Measurements from ENCODE around the gene HLA-DMB. TPM values are rescaled to one million over a fixed set of nuclear protein-coding genes. Genes with fewer than 3 reads are reported as not detected.
A peak's percentile ranks its signal among the peaks of the same experiment; 100 is the strongest.

The HLA-DMB gene
- total RNA-seq, 1 experiment from 2014 or later = 35.9 TPM

DNA sequence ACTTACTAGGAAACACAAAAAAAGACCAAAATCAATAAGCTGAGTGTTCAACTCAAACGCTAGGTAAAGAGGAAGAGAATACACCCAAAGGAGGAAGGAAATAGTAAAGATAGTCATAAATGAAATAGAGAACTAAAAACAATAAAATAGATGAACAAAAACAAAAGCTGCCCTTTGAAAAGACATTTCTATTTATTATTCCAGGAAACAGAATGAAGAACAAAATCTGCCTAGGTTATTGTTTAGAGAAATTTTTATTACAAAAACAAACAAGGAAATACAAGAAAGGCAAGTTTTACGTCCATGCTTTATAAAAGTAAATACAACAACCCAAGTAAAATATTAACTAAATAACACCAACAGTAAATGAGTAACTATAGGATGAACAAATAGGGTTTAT is 20.1 kb downstream of the HLA-DMB start:
- BruUV-seq (replicated peaks) = no TSS peak
- CTCF ChIA-PET = interaction anchor here (0.8 to 1.6 kb wide), 3 partner anchors 12 to 64 kb away, joined by 3 to 7 read pairs (median 6); no protein-coding TSS in a partner anchor
- TF ChIP-seq, protein P1, sequence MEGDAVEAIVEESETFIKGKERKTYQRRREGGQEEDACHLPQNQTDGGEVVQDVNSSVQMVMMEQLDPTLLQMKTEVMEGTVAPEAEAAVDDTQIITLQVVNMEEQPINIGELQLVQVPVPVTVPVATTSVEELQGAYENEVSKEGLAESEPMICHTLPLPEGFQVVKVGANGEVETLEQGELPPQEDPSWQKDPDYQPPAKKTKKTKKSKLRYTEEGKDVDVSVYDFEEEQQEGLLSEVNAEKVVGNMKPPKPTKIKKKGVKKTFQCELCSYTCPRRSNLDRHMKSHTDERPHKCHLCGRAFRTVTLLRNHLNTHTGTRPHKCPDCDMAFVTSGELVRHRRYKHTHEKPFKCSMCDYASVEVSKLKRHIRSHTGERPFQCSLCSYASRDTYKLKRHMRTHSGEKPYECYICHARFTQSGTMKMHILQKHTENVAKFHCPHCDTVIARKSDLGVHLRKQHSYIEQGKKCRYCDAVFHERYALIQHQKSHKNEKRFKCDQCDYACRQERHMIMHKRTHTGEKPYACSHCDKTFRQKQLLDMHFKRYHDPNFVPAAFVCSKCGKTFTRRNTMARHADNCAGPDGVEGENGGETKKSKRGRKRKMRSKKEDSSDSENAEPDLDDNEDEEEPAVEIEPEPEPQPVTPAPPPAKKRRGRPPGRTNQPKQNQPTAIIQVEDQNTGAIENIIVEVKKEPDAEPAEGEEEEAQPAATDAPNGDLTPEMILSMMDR (IDR thresholded peaks at IDR 0.05; ENCODE audit: unreplicated experiment) = no peak
- peaks cover 32% of the 10 kb centered on the region for H3K4me1 Mint-ChIP-seq (ENCODE audit: low read depth, unreplicated experiment)
- DNase-seq = no peak
- H3K27me3 Mint-ChIP-seq (ENCODE audit: unreplicated experiment) = no peaks in the 10 kb centered on the region
- peak overlapping the region; percentile 87 for H3K27ac Mint-ChIP-seq (ENCODE audit: unreplicated experiment)
- no peaks in the 10 kb centered on the region for H3K36me3 Mint-ChIP-seq (ENCODE audit: insufficient read depth, unreplicated experiment)
- intact Hi-C loops (cut with micrococcal nuclease; ENCODE audit: unreplicated experiment) = no loop called here
- H3K4me3 Mint-ChIP-seq (ENCODE audit: low read depth, unreplicated experiment) = peak overlapping the region; percentile 36
- H3K9me3 Mint-ChIP-seq (ENCODE audit: low read depth, unreplicated experiment) = no peaks in the 10 kb centered on the region

DNA sequence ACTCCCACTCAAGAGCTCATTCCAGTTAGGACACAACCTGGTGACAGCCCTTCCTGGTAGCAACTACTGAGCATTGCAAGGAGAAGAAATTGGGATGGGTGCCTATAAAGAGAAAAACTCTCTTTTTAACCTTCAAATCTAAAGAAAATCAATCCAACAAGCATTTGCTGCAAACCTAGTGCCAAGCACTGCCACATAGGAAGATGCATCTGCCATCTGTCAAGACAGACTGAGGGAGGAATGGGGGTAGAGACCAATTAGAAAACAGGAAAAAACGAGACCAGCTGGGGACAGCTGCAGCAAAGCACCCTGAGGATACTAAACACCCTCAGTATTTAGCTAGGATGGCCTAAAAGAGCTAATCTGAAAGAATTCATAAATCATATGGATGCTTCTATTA is 27.9 kb downstream of the HLA-DMB start:
- no peak overlapping the region for H3K27ac Mint-ChIP-seq (ENCODE audit: unreplicated experiment)
- peaks cover 6% of the 10 kb centered on the region for H3K9me3 Mint-ChIP-seq (ENCODE audit: low read depth, unreplicated experiment)
- intact Hi-C loops (cut with micrococcal nuclease; ENCODE audit: unreplicated experiment) = no loop called here
- H3K4me1 Mint-ChIP-seq (ENCODE audit: low read depth, unreplicated experiment) = peaks cover 34% of the 10 kb centered on the region
- H3K36me3 Mint-ChIP-seq (ENCODE audit: insufficient read depth, unreplicated experiment) = no peaks in the 10 kb centered on the region
- H3K27me3 Mint-ChIP-seq (ENCODE audit: unreplicated experiment) = no peaks in the 10 kb centered on the region
- no TSS peak for BruUV-seq (replicated peaks)
- CTCF ChIA-PET = interaction anchor here (0.6 to 1.7 kb wide), 3 partner anchors 9 to 343 kb away, joined by 5 to 9 read pairs (median 6); no protein-coding TSS in a partner anchor
- TF ChIP-seq, protein P1 (IDR thresholded peaks at IDR 0.05; ENCODE audit: unreplicated experiment) = no peak
- no peak overlapping the region for H3K4me3 Mint-ChIP-seq (ENCODE audit: low read depth, unreplicated experiment)
- no peak for DNase-seq

DNA sequence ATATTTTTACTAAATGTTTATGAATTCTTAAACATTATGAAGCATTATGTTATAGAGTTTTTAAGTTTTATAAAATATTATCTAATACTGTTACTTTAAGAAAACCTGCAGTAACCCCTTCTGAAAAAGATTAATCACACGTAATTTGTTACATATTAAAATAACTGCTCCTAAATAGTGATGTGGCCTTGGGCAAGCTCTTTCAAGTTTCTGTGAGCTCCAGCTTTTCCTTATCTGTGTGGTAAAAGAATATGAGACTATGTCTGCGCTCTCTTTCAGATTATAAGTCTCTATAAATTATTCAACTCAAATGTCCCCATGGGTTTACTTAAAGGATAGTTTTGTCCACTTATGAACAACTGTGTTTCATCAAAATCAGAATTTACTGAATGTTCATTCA is 31.9 kb downstream of the HLA-DMB start:
- TF ChIP-seq, protein P1 (IDR thresholded peaks at IDR 0.05; ENCODE audit: unreplicated experiment) = no peak
- BruUV-seq (replicated peaks) = no TSS peak
- no peak for DNase-seq
- no peaks in the 10 kb centered on the region for H3K27me3 Mint-ChIP-seq (ENCODE audit: unreplicated experiment)
- H3K9me3 Mint-ChIP-seq (ENCODE audit: low read depth, unreplicated experiment) = peaks cover 6% of the 10 kb centered on the region
- H3K27ac Mint-ChIP-seq (ENCODE audit: unreplicated experiment) = peak overlapping the region; percentile 98
- peaks cover 59% of the 10 kb centered on the region for H3K4me1 Mint-ChIP-seq (ENCODE audit: low read depth, unreplicated experiment)
- H3K4me3 Mint-ChIP-seq (ENCODE audit: low read depth, unreplicated experiment) = peak overlapping the region; percentile 58
- peaks cover 10% of the 10 kb centered on the region for H3K36me3 Mint-ChIP-seq (ENCODE audit: insufficient read depth, unreplicated experiment)
- CTCF ChIA-PET = interaction anchor here (1.0 to 1.4 kb wide), 4 partner anchors 12 to 76 kb away, joined by 3 to 4 read pairs (median 4); no protein-coding TSS in a partner anchor
- intact Hi-C loops (cut with micrococcal nuclease; ENCODE audit: unreplicated experiment) = no loop called here

DNA sequence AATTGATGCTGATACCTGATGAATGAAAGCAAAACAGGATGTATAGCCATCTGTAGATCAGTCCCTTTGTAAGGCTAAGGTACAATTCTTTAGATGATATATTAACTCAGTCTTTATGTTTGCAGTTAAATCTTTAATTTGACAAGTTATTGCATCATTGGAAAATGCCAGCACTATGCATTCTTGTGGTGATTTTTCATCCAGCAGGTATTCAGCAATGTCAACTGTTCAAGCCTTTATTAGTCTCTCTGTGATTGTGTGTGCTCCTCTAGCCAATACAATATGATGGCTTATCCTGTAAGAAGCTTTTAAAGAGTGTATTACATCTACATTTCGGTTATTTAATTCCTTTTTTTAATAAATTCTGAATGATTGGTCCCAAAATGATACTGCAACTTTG is 34.3 kb downstream of the HLA-DMB start:
- BruUV-seq (replicated peaks) = no TSS peak
- H3K4me1 Mint-ChIP-seq (ENCODE audit: low read depth, unreplicated experiment) = peaks cover 68% of the 10 kb centered on the region
- H3K27ac Mint-ChIP-seq (ENCODE audit: unreplicated experiment) = peak overlapping the region; percentile 89
- H3K4me3 Mint-ChIP-seq (ENCODE audit: low read depth, unreplicated experiment) = no peak overlapping the region
- CTCF ChIA-PET = interaction anchor here (1.0 to 3.6 kb wide), 4 partner anchors 12 to 78 kb away, joined by 3 to 25 read pairs (median 16); partner anchors contain the start of gene HLA-DMB
- TF ChIP-seq, protein P1 (IDR thresholded peaks at IDR 0.05; ENCODE audit: unreplicated experiment) = no peak
- H3K27me3 Mint-ChIP-seq (ENCODE audit: unreplicated experiment) = no peaks in the 10 kb centered on the region
- H3K9me3 Mint-ChIP-seq (ENCODE audit: low read depth, unreplicated experiment) = peaks cover 4% of the 10 kb centered on the region
- intact Hi-C loops (cut with micrococcal nuclease; ENCODE audit: unreplicated experiment) = no loop called here
- DNase-seq = peak; percentile 34
- H3K36me3 Mint-ChIP-seq (ENCODE audit: insufficient read depth, unreplicated experiment) = peaks cover 10% of the 10 kb centered on the region

All from Calu3 (cell line).